ENCODE data around the gene SPCS3. TPM values are rescaled to one million over a fixed set of nuclear protein-coding genes. Genes with fewer than 3 reads are reported as not detected.

Gene SPCS3
- total and polyA plus RNA-seq, 2 of the 13 experiments (the other 11 are each of a cell fraction or from before 2014, with no cell fraction given) = 26.3 to 57.0 TPM

- TF ChIP-seq, protein P1, sequence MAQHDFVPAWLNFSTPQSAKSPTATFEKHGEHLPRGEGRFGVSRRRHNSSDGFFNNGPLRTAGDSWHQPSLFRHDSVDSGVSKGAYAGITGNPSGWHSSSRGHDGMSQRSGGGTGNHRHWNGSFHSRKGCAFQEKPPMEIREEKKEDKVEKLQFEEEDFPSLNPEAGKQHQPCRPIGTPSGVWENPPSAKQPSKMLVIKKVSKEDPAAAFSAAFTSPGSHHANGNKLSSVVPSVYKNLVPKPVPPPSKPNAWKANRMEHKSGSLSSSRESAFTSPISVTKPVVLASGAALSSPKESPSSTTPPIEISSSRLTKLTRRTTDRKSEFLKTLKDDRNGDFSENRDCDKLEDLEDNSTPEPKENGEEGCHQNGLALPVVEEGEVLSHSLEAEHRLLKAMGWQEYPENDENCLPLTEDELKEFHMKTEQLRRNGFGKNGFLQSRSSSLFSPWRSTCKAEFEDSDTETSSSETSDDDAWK (CRISPR knock-in tag; IDR thresholded peaks at IDR 0.05) = no peak
- TF ChIP-seq ZNF282 (IDR thresholded peaks at IDR 0.05; ENCODE audit: partially characterized antibody) (no peak), KLF12 (CRISPR knock-in tag; IDR thresholded peaks at IDR 0.05; ENCODE audit: borderline replicate concordance) (peak; percentile 56; the same call in 1 of the 2 replicates), HMG20B (CRISPR knock-in tag; conservative IDR thresholded peaks at IDR 0.05) (no peak), ELF3 (CRISPR knock-in tag; IDR thresholded peaks at IDR 0.05) (peak; percentile 63; the same call in 1 of the 2 replicates), ZNF691 (CRISPR knock-in tag; IDR thresholded peaks at IDR 0.05; ENCODE audit: borderline replicate concordance, low read depth) (peak; percentile 70; the same call in 1 of the 2 replicates), MYC (CRISPR knock-in tag; IDR thresholded peaks at IDR 0.05; ENCODE audit: borderline replicate concordance) (0 out of 2 replicates have a peak, but pooled peaks have one; percentile 3), MIER2 (CRISPR knock-in tag; IDR thresholded peaks at IDR 0.05) (no peak), SIX4 (CRISPR knock-in tag; IDR thresholded peaks at IDR 0.05) (no peak), ZC3H13 (CRISPR knock-in tag; IDR thresholded peaks at IDR 0.05) (peak; percentile 56; the same call in 1 of the 2 replicates), GATA4 (IDR thresholded peaks at IDR 0.05; ENCODE audit: borderline replicate concordance, low read depth) (peak; percentile 39; the same call in 1 of the 2 replicates), ZNF382 (CRISPR knock-in tag; IDR thresholded peaks at IDR 0.05; ENCODE audit: borderline replicate concordance) (no peak), NFE2L1 (CRISPR knock-in tag; IDR thresholded peaks at IDR 0.05; ENCODE audit: borderline replicate concordance) (no peak), ZNF180 (CRISPR knock-in tag; IDR thresholded peaks at IDR 0.05; ENCODE audit: borderline replicate concordance, low read depth) (no peak), ZIK1 (CRISPR knock-in tag; IDR thresholded peaks at IDR 0.05; ENCODE audit: borderline replicate concordance, low read depth) (0 out of 2 replicates have a peak, but pooled peaks have one; percentile 28), ZSCAN29 (CRISPR knock-in tag; conservative IDR thresholded peaks at IDR 0.05) (no peak), ELK4 (CRISPR knock-in tag; IDR thresholded peaks at IDR 0.05; ENCODE audit: borderline replicate concordance) (no peak), ZNF451 (CRISPR knock-in tag; IDR thresholded peaks at IDR 0.05) (0 out of 2 replicates have a peak, but pooled peaks have one; percentile 14), ZNF251 (CRISPR knock-in tag; IDR thresholded peaks at IDR 0.05) (no peak), TBL1XR1 (IDR thresholded peaks at IDR 0.05; ENCODE audit: borderline replicate concordance, low read length, partially characterized antibody) (no peak), HNRNPUL1 (IDR thresholded peaks at IDR 0.05; ENCODE audit: low read depth, low read length) (no peak), XRCC5 (optimal IDR thresholded peaks at IDR 0.05; ENCODE audit: low read length) (peak; percentile 69)
- TF ChIP-seq, protein P2, sequence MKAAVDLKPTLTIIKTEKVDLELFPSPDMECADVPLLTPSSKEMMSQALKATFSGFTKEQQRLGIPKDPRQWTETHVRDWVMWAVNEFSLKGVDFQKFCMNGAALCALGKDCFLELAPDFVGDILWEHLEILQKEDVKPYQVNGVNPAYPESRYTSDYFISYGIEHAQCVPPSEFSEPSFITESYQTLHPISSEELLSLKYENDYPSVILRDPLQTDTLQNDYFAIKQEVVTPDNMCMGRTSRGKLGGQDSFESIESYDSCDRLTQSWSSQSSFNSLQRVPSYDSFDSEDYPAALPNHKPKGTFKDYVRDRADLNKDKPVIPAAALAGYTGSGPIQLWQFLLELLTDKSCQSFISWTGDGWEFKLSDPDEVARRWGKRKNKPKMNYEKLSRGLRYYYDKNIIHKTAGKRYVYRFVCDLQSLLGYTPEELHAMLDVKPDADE (CRISPR knock-in tag; IDR thresholded peaks at IDR 0.05) = no peak
- TF ChIP-seq, protein P3, sequence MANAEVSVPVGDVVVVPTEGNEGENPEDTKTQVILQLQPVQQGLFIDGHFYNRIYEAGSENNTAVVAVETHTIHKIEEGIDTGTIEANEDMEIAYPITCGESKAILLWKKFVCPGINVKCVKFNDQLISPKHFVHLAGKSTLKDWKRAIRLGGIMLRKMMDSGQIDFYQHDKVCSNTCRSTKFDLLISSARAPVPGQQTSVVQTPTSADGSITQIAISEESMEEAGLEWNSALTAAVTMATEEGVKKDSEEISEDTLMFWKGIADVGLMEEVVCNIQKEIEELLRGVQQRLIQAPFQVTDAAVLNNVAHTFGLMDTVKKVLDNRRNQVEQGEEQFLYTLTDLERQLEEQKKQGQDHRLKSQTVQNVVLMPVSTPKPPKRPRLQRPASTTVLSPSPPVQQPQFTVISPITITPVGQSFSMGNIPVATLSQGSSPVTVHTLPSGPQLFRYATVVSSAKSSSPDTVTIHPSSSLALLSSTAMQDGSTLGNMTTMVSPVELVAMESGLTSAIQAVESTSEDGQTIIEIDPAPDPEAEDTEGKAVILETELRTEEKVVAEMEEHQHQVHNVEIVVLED (CRISPR knock-in tag; IDR thresholded peaks at IDR 0.05; ENCODE audit: borderline replicate concordance) = peak; percentile 70; the same call in 1 of the 2 replicates
These were observed at the start of gene SPCS3 (continued) for GRCh38 chr4:176319704-176320339.

Data from HepG2 (cell line).